HEK293T (cell line): Measurements from ENCODE around the gene MCOLN3.

Experiments used
- ARNT ChIP-seq: fragments of 450-650 bp; IDR thresholded peaks from 2 replicates; pipeline ENCODE4 v1.6.1; 2017; ENCODE audit warnings: mild to moderate bottlenecking
- BHLHE40 ChIP-seq: fragments of 450-650 bp; IDR thresholded peaks from 2 replicates; pipeline ENCODE4 v1.6.1; 2016; ENCODE audit warnings: mild to moderate bottlenecking, moderate library complexity, borderline replicate concordance
- ELF4 ChIP-seq: fragments of 450-650 bp; IDR thresholded peaks from 2 replicates; pipeline ENCODE4 v1.6.1; 2017; ENCODE audit warnings: antibody characterized with exemption
- FOXA1 ChIP-seq: fragments of 450-650 bp; IDR thresholded peaks from 2 replicates; pipeline ENCODE4 v1.6.1; 2016; ENCODE audit warnings: mild to moderate bottlenecking
- FOXK2 ChIP-seq: fragments of 450-650 bp; IDR thresholded peaks from 2 replicates; pipeline ENCODE4 v1.6.1; 2016; ENCODE audit warnings: mild to moderate bottlenecking
- FOXM1 ChIP-seq: fragments of 450-650 bp; IDR thresholded peaks from 2 replicates; pipeline ENCODE4 v1.6.1; 2017; ENCODE audit warnings: mild to moderate bottlenecking, borderline replicate concordance
- L3MBTL2 ChIP-seq: fragments of 450-650 bp; conservative IDR thresholded peaks from 2 replicates; pipeline ENCODE4 v1.6.1; 2016; ENCODE audit warnings: mild to moderate bottlenecking
- NFRKB ChIP-seq: fragments of 450-650 bp; IDR thresholded peaks from 2 replicates; pipeline ENCODE4 v1.6.1; 2016; ENCODE audit warnings: mild to moderate bottlenecking, moderate library complexity
- SP1 ChIP-seq: fragments of 450-650 bp; IDR thresholded peaks from 2 replicates; pipeline ENCODE4 v1.6.1; 2017
- SUZ12 ChIP-seq: fragments of 450-650 bp; IDR thresholded peaks from 2 replicates; pipeline ENCODE4 v1.6.1; 2016; ENCODE audit warnings: mild to moderate bottlenecking
- TARDBP ChIP-seq: fragments of 450-650 bp; IDR thresholded peaks from 2 replicates; pipeline ENCODE4 v1.6.1; 2016
- ZNF384 ChIP-seq: fragments of 450-650 bp; IDR thresholded peaks from 2 replicates; pipeline ENCODE4 v1.6.1; 2016

- TF ChIP-seq SUZ12, result no peak
- TF ChIP-seq FOXA1, result no peak
- TF ChIP-seq BHLHE40, result no peak
- no peak for TF ChIP-seq L3MBTL2
- TF ChIP-seq ELF4, result no peak
- TF ChIP-seq FOXK2, result no peak
- TF ChIP-seq ARNT, result no peak
- TF ChIP-seq FOXM1, result no peak
- TF ChIP-seq SP1, result no peak
- no peak for TF ChIP-seq NFRKB
- no peak for TF ChIP-seq ZNF384
- TF ChIP-seq TARDBP, result no peak
These were observed 78.6 kb downstream of the MCOLN3 start for GRCh38 chr1:84969489-84970250.
